NCI-H524 treated with DMSO at 0.1 percent for 48 hours (cell line): ENCODE measurements around the gene CTTNBP2NL.

Experiments
- DNase-seq: peaks from one replicate; lab custom pipeline; 2025; lab: John Stamatoyannopoulos, UW

The CTTNBP2NL gene

GRCh38 chr1:112507336-112507735 is 111.3 kb downstream of the CTTNBP2NL start:
- no peak for DNase-seq

- no peak for DNase-seq
These were observed 111.9 kb downstream of the CTTNBP2NL start for GRCh38 chr1:112507921-112508277.

GRCh38 chr1:112508278-112509004 is 112.4 kb downstream of the CTTNBP2NL start, which contains the start of gene WNT2B:
Gene WNT2B (plus strand): TSS chr1:112508965. CDS start chr1:112509263, 298 bp downstream.
- DNase-seq = no peak

- no peak for DNase-seq
These were observed 113.1 kb downstream of the CTTNBP2NL start for GRCh38 chr1:112509005-112509659.

GRCh38 chr1:112509660-112510178 is 113.7 kb downstream of the CTTNBP2NL start:
- DNase-seq = no peak

- no peak for DNase-seq
These were observed 114.3 kb downstream of the CTTNBP2NL start for GRCh38 chr1:112510340-112510739.
